HG03469 (cell line): ENCODE measurements around the gene PRAMEF12.
"Not testable (repeated sequence)": the region's sequence is repeated elsewhere in the genome, so short reads cannot be mapped to it uniquely, and the experiment has no call there.

ENCODE experiments used
- ATAC-seq: cut with Tn5 transposase; IDR thresholded peaks from one replicate; pipeline ENCODE4 v1.9.1; 2021; ENCODE audit warnings: mild to moderate bottlenecking, moderate library complexity, moderate number of reproducible peaks; ENCODE audit not compliant: unreplicated experiment

The PRAMEF12 gene

DNA sequence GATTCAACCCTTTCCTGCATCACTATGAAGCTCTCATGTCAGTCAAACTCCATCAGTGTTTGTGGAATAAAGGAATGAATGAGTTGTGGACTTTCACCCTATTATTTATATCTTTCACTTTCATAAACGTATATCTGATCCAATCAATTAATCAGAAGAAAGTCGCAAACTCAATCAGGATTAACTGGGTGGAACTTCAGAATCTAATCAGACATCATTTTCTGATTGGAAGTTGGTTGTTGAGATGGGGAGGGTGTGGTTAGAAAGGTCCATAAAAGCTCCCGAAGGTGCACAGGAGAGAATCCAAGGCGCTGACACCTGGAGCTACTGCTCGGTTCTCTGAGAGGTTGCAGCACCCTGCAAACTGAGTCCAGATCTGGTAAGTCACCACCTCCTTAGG is at the start of gene PRAMEF12:
Gene PRAMEF12, plus strand, starts transcription at position 301 of the 400 bp plus-strand sequence. CDS start 1,130 bp downstream, outside the sequence.
- ATAC-seq = no peak

DNA sequence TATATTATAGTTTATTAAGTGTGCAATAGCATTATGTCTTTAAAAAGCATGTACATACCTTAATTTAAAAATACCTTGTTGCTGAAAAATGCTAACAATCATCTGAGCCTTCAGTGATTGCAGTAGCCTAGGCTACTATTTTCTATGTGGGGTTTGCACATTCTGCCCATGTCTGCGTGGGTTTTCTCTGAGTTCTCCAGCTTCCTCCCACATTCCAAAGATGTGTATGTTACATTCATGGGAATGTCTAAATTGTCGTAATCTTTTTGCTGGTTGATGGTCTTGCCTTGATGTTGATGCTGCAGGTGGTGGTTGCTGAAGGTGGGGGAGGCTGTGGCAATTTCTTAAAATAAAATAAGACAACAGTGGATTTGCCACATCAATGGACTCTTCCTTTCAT is 45.1 kb upstream of the PRAMEF12 start:
- ATAC-seq = no peak

DNA sequence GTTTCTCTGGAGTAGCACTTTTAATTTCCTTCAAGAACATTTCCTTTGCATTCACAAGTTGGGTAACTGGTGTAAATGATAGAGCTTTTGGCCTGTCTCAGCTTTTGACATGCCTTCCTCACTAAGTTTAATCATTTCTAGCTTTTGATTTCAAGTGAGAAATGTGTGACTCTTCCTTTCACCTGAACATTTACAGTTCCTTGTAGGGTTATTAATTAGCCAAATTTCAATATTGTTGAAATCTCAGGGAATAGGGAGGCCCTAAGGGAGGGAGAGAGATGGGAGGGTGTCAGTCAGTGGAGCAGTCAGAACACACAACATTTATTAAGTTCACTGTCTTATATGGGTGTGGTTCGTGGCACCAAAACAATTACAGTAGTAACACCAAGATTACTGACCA is 43.4 kb upstream of the PRAMEF12 start:
- ATAC-seq = no peak

DNA sequence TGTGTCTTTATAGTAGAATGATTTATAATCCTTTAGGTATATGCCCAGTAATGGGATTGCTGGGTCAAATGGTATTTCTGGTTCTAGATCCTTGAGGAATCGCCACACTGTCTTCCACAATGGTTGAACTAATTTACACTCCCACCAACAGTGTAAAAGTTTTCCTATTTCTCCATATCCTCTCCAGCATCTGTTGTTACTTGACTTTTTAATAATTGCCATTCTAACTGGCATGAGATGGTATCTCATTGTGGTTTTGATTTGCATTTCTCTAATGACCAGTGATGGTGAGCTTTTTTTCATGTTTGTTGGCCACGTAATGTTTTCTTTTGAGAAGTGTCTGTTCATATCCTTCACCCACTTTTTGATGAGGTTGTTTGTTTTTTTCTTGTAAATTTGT is 42.5 kb upstream of the PRAMEF12 start:
- ATAC-seq = not testable (repeated sequence)

DNA sequence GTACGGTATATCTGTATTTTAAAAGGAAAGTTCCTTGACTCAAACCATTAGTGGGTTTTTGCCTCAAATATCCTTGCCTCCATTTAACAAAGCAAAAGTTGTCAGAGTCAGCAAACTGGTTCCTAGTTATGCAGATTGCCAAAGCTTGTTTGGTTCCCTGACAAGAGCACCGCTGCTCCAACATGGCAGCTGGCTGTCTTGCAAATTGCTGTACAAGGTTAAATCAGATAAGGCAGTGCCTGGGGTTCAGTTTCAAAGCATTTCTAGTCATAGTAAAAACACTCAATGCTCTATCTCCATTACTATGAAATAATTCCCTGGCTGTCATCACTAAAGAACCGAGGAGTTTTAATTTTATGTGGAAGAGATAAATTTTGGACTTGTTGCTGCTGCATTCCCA is 38.9 kb upstream of the PRAMEF12 start:
- no peak for ATAC-seq

DNA sequence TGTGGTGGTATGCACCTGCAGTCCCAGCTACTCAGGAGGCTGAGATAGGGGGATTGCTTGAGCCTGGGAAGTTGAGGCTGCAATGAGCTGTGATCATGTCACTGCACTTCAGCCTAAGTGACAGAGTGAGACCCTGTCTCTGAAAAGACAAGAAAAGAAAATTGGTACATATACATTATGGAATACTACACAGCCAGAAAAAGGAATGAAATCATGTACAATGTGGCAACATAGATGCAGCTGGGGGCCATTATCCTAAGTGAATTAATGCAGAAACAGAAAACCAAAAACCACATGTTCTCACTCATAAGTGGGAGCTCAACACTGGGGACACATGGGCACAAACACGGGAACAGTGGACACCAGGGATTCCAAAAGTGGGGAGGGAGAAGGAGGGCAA is 34.6 kb upstream of the PRAMEF12 start:
- ATAC-seq = no peak

DNA sequence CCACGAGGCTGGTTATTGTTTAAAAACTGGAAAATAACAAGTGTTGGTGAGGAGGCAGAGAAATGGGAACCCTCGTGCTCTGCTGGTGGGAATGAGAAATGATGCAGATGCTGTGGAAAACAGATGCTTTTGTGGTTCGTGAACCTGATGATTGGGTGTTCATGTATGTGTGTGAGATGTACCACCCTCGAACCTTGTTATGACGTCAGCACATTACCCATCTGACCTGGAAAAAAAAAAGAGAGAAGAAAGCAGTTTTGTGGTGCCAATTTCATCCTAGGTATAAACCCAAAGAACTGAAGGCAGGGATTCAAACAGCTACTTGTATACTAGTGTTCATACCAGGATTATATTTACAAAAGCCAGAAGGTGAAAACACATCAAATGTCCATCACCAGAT is 33.9 kb upstream of the PRAMEF12 start:
- no peak for ATAC-seq

DNA sequence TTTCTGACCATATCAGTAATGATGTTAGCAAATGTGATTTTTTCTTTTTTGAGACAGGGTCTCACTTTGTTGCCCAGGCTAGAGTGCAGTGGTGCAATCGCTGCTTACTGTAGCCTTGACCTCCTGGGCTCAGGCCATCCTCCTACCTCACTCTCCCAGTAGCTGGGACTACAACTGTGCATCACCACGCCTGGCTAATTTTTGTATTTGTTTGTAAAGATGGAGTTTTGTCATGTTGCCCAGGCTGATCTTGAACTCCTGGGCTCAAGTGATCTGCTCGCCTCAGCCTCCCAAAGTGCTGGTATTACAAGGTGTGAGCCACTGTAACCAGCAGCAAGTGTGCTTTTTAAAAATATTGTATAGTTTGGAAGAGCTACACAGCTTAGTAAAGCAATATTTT is 31.6 kb upstream of the PRAMEF12 start:
- ATAC-seq = no peak

DNA sequence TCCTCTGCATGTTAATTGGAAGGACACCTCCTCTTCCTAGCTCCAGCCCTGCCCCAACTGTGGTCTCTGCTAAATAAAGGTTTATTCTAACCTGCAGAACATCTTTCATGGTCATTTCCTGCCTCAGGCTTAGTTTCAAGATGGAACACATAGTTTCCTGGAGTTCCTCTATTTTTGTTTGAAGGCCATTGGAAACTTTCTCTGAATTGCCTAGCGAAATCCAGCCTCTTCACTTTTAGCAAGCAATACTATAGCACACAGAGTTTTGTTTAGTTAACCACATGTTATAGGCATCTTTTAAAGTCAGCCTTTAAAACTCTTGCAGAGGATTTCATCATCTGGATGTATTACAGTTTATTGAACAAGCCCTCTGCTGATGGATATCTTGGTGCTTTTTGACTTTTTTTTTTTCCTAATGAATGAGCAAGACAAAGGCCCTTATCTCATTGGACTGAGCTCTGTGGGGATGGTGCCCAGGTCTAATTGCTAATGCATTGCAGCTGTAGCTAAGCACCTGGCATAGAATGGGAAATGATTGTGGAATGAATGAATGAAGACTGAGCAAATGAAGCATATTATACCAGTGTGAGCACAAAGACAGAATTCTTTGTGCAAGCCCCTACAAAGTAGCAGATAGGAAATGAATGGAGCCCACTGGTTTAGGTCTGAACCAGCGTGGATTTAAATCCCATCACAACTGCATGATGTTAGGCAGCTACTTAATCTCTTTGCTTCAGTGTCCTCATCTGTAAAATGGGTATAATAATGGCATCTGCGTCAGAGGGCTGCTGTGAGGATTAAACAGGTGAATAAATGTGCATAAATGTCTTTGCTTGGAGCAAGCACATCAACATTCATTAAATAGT is 28.2 kb upstream of the PRAMEF12 start:
- no peak for ATAC-seq

DNA sequence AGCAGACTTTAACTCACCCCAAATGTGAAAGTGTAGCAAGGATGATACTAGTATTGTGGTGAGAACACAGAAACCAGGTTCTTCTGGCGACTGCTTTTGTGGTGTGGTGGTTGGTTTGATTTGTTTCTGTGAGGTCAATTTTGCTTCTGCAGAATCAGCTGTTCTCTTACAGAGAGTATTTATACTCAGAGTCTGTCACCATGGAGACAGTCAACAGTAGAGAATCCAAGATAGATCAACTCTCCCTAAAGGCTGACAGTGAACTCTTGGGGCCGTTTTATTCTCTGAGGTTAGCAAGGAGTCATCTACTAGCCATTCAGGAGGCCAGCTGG is 27.6 kb upstream of the PRAMEF12 start, which contains the start of gene CFAP107:
Gene CFAP107, plus strand, starts transcription at position 209 of the 332 bp plus-strand sequence. CDS start 231 bp downstream, outside the sequence.
- ATAC-seq = no peak

DNA sequence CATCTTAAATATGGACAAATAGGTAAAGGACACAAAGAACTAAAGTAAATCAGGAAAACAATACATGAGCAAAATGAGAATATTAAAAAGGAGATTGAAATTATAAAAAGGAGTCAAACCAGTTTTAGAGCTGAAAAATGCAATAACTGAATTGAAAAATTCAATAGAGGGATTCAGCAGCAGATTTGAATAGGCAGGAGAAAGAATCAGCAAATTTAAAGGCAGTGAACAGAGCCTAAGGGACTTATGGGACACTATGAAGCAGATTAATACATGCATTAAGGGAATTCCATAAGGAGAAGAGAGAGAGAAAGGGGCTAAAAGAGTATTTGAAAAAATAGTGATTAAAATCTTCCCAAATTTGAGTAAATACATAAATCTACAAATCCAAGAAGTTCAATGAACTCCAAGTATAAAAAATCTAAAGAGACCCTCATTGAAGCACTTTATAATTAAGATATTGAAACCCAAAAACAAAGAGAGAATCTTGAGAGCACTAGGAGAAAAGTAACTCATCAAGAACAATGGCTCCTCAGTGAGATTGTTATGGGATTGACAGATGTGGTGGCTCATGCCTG is 24.7 kb upstream of the PRAMEF12 start:
- ATAC-seq = no peak

DNA sequence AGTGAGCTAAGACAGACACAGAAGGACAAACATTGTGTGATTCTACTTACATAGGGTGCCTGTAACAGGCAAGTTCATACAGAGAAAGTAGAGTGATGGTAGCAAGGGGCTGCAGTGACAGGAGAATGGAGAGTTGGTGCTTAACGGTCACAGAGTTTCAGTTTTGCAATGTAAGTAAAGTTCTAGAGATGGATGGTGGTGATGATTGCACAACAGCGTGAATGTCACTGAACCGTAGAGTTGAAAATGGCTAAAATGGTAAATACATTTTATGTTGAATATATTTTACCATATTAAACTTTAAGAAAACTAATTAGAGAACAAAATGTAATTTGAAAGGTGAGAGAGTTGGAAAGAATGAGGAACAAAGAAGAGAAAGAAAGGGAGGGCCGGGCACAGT is 18.8 kb upstream of the PRAMEF12 start:
- no peak for ATAC-seq

DNA sequence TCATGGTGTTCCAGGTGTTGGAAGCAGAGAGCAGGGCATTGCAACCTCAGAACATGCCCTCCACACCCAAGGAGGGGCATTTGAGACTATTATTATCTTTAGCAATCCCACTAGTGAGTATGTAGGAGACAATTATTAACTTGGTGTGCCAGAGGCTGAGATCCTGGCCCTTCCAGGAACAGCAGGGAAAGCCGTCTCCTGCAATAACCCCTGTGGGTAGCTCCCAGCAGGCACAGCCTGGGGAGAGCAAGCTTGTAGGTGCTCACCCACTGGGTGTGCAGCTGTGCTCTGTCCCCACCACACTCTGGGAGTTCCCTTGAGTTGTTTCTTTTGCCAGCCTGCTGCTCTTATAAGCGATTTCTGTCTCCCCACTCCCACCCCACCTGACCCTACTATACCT is 17.3 kb upstream of the PRAMEF12 start:
- ATAC-seq = no peak

DNA sequence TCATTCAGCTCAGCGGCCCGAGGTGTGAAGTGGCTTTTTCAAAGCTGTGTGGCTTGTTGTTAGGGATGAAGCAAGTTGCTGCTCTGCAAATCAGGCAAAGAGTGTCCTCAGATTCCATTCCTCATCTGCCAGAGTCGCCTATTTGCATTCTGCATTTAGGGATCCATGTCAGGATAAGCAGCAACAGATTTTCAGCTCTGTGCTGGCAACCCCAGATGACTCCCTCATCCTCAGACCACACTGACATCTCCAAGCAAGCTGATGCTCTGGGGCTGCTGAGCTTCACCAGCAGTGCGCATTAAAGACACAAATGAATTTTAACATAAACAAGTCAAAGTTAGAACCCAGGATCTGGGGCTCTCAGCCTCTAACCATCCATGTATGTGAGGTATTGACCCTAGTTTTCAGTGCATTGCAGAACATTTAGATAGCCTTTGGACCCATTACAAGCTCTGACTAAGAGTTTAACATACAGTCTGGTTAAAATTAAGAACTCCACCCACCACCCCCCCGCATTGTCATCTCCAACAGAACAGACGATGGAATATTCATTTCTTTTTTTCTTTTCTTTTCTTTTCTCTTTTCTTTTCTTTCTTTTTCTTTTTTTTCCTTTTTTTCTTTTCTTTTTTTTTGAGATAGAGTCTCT is 16.6 kb upstream of the PRAMEF12 start:
- no peak for ATAC-seq

DNA sequence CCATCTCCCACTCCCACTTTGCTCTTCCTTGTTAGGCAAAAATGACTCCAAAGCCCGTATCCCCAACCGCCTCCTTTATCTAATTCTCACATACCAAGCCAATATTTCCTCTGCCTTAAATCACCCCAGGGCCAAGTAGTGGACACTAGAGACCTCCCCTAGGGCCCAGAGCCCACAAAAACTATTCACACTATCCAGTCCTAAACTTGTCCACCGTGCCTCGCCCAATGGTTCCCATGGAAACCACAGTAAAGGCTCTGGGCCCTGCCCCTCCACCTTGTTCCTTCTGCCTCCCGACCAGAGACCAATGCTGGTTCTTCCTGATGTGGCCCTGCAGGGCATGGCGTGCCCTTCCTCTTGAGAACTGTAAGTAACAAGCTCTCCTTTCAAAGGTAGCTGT is 15.7 kb upstream of the PRAMEF12 start:
- ATAC-seq = no peak

DNA sequence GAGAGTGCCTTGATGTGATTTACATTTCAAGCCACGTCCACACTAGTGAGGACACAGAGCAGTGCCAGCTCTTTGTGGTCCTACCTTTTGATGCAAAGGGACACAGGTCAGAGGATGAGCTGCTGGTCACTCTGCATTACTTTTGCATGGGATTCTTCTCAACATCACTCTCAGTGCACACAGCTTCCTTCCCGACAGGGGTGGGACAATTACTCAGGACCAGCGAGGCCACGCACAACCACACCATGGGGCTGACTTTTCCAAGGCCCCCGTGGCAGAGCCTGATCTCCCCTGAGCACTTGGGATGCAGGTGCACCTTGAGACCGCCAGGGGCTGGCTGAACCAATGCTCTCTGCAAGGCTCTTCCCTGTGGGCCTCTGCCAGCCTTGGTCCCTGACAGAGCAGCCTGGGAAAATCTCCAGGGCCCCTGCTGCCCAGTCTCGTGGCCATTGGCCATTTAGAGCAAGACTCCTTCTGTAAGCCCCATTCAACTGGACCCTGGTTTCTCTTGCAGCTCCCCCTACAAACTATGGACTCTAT is 13.2 kb upstream of the PRAMEF12 start:
- ATAC-seq = no peak

DNA sequence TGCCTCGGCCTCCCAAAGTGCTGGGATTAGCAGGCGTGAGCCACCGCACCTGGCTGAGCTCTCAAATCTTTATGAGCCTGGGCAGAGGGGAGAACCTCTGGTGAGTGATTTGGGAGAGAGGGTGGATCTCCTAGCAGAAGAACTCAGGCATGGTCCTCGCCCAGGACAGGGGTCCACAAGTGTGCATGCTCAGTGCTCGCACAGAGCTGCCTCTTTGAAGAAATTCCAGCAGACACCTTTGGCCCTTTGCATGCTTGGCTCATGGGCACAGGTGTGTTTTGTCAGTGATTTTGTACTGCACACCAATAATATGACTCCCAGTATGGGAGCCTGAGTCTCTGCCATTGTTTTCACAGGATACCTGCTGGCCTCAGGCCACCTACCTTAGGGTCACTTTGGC is 11.8 kb upstream of the PRAMEF12 start:
- no peak for ATAC-seq

DNA sequence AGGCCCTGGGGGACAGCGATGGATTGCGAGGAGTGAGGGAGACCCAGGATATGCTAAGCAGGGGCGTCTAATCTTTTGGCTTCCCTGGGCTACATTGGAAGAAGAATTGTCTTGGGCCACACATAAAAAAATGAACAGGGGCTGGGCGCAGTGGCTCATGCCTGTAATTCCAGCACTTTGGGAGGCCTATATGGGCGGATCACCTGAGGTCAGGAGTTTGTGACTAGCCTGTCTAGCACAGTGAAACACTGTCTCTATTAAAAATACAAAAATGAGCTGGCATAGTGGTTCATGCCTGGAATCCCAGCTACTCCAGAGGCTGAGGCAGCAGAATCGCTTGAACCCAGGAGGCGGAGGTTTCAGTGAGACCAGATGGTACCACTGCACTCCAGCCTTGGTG is 10.8 kb upstream of the PRAMEF12 start:
- no peak for ATAC-seq

DNA sequence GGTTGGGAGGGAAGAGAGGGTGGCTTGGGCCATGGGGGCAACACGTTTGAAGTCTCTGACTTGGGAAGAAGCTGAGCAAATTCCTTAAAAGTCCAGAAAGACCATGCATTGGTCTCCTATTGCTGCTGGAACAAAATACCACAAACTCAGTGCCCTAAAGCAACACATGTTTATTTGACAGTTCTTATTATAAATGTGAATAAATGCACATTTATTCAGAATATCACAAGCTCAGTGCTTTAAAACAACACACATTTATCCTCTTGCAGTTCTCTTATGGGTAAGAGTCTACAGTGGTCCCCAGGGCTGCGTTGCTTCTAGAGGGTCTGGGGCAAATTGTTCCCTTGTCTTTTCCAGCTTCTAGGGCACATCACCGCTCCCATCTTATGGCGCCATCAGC is 10.1 kb upstream of the PRAMEF12 start:
- ATAC-seq = no peak

DNA sequence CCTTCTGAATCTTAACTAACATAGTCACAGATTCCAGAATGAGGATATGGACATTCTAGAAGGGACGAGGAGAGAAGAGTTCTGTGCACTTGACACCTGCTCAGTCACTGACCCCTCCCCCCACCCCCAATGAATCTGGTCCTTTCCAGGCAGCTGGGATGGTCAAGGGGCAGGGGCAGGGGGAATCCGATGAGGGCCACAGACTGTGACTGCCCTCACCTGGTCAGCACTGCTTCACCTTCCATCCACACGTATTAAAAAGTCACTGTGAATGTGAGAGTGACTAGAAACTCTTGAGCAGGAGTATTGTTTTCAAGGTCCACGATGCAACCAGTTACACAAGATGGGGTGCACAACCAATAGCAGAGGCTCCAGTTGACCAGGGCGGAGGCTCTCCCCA is 9.5 kb upstream of the PRAMEF12 start:
- ATAC-seq = no peak

DNA sequence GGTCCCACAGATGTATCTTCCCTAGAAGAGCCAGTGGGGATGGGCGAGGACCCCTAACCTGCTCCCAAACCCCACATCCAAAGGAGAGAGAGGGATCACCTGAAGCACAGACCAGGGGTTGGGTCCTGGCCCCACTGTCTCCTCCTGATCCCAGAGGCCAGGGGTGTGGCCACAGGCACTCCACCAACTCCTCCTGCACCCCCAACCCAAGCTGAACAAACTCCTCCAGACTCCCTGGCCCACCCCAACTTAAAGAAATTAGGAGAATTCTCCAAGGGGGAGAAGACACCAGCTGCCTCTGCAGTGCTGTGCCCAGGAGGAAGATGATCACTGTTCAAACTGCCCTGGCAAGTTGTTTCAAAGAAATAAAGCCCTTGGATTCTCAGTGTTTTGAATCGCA is 4.5 kb upstream of the PRAMEF12 start:
- no peak for ATAC-seq

DNA sequence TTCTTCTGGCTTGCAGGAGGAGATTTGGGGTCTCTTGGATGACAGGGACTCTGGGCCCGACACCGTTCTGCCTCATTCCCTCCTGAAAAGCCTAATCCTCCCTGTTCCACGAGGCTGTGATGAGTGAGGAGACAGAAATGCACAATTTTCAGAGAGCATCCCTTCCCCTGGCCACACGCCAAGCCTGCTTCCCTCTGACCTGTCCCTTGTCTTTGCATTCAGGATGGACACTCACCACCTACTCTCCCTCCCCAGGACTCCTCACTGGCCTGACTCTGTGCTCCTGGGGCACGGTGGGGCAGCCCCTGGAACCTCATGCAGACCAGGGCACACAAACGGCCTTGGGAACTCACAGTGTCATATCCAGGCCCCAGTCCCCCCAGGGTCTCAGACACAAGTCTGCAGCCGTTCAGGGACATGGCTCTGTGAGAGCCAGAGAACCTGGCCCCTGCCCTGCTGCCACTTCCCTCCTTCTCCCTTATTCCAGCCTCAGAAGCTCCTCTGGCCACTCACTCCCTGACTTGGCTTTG is 3.5 kb upstream of the PRAMEF12 start:
- ATAC-seq = no peak
